OCI-LY7 (cell line): Measurements from ENCODE around the gene CASP8. TPM values are rescaled to one million over a fixed set of nuclear protein-coding genes. Genes with fewer than 3 reads are reported as not detected.

Experiments
- BruUV-seq: library from RNA; stranded (reverse); fragments of 400-500 nt; replicated peaks from 2 replicates; lab custom pipeline; 2021; lab: Mats Ljungman, UMichigan
- CTCF ChIA-PET: fragments of 300-600 bp; sonication (Branson Sonifier 250); formaldehyde crosslinking; loops from one replicate; lab custom pipeline; 2022; ENCODE audit warnings: antibody characterized with exemption; ENCODE audit not compliant: unreplicated experiment; lab: Charles Lee
- POLR2A ChIA-PET: fragments of 300-600 bp; sonication (Branson Sonifier 250); formaldehyde crosslinking; loops from one replicate; lab custom pipeline; 2022; ENCODE audit warnings: antibody characterized with exemption; lab: Charles Lee
- DNase-seq: peaks from one replicate; pipeline ENCODE4 v3.0.0-alpha.2; 2015; ENCODE audit warnings: low spot score
- H2AFZ ChIP-seq: fragments of 200-600 bp; sonication (generic), shearing (Covaris generic); 2 replicates; pipeline ENCODE4 v1.6.1; 2014; ENCODE audit warnings: mild to moderate bottlenecking, antibody characterized with exemption, low read length, moderate library complexity
- H3K27ac ChIP-seq: fragments of 200-600 bp; sonication (generic); 2 replicates; pipeline ENCODE4 v1.5.1; 2014; ENCODE audit warnings: mixed run types, low read depth, mild to moderate bottlenecking, moderate library complexity, low read length, inconsistent platforms; ENCODE audit not compliant: poor library complexity, severe bottlenecking
- H3K36me3 ChIP-seq: fragments of 200-600 bp; sonication (generic); 2 replicates; pipeline ENCODE4 v1.6.1; 2014; ENCODE audit warnings: mild to moderate bottlenecking, antibody characterized with exemption, low read length, moderate library complexity, mixed read lengths; ENCODE audit not compliant: insufficient read depth
- H3K4me1 ChIP-seq: fragments of 200-600 bp; sonication (generic); 2 replicates; pipeline ENCODE4 v1.5.1; 2014; ENCODE audit warnings: mild to moderate bottlenecking, low read length; ENCODE audit not compliant: insufficient read depth, poor library complexity, severe bottlenecking
- H3K4me2 ChIP-seq: fragments of 200-600 bp; sonication (generic); 2 replicates; pipeline ENCODE4 v1.6.1; 2014; ENCODE audit warnings: mild to moderate bottlenecking, low read length
- H3K4me3 ChIP-seq: fragments of 200-600 bp; sonication (generic); 2 replicates; pipeline ENCODE4 v1.5.1; 2014; ENCODE audit warnings: mild to moderate bottlenecking, low read depth, low read length; ENCODE audit not compliant: poor library complexity, severe bottlenecking
- H3K79me2 ChIP-seq: fragments of 200-600 bp; sonication (generic); 2 replicates; pipeline ENCODE4 v1.6.1; 2016; ENCODE audit warnings: low read depth, mild to moderate bottlenecking, low read length, moderate library complexity, mixed read lengths; ENCODE audit not compliant: insufficient read depth
- H3K9me2 ChIP-seq: fragments of 200-600 bp; sonication (generic); 2 replicates; pipeline ENCODE4 v1.6.1; 2016; ENCODE audit warnings: mild to moderate bottlenecking, low read length, mixed read lengths; ENCODE audit not compliant: insufficient read depth
- H3K9me3 ChIP-seq: fragments of 200-600 bp; sonication (generic); 2 replicates; pipeline ENCODE4 v1.6.1; 2014; ENCODE audit warnings: mild to moderate bottlenecking, mixed run types, low read length, mixed read lengths
- H4K20me1 ChIP-seq: fragments of 200-600 bp; sonication (generic); 2 replicates; pipeline ENCODE4 v1.6.1; 2014; ENCODE audit warnings: mild to moderate bottlenecking, antibody characterized with exemption, low read length, moderate library complexity, mixed read lengths; ENCODE audit not compliant: insufficient read depth
- CTCF ChIP-seq: fragments of 200-600 bp; sonication (generic); conservative IDR thresholded peaks from 2 replicates; pipeline ENCODE4 v1.5.1; 2014; ENCODE audit warnings: mild to moderate bottlenecking, antibody characterized with exemption, low read length, moderate library complexity, mixed read lengths
- EZH2phosphoT487 ChIP-seq: fragments of 200-600 bp; sonication (generic); IDR thresholded peaks from 2 replicates; pipeline ENCODE4 v1.6.1; 2018; ENCODE audit warnings: low read depth, borderline replicate concordance, mild to moderate bottlenecking, mixed run types, antibody characterized with exemption, low read length, moderate library complexity, mixed read lengths
- intact Hi-C: fragments of 100-400 bp; cut with micrococcal nuclease; formaldehyde crosslinking; loops from one replicate; pipeline ENCODE4 v1.10.0; 2022; ENCODE audit not compliant: unreplicated experiment
- total RNA-seq, 2 experiments: library from RNA; depleted of rRNA in 1 of 2; stranded (reverse); fragments of >200 nt in 1 of 2; shearing (Covaris generic) in 1 of 2; gene quantifications; 2 replicates each; pipeline ENCODE4 v1.2.3, GENCODE V29; 2014 to 2022

Gene CASP8
- total RNA-seq, 2 experiments from 2014 or later: 32.4 to 34.7 TPM

DNA sequence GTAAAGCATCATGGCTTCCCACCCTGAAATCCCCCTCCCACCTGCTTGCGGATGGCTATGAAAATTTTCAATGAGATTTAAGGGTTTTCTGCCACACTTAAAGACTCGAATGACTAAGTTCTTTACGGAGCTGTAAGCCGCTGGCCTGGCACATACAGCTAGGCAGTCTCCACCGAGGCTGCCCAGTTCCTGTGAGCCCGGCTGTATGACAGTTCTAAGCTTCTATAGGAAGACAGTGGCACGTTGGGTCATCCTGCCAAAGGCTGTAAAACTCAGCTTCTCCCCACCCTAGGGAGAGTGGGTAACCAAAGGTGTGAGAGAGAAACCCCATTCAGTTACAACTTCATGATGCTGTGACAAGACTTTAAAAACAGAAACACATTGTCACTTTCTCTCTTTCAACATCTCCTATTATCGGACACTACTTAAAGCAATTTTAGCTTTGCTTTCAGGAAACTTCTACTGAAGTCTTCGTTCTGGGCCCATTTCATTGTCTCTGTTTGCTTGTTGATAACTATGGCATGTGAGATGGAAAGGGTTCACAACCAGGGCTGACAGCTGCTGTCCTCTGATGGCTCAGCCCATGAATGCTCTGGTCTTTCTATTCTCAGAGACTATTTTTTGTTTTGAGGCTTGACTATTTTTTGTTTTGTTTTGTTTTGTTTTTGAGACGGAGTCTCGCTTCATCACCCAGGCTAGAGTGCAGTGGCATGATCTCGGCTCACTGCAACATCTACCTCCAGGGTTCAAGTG lies 7.1 kb downstream of the CASP8 start:
- BruUV-seq: no TSS peak
- intact Hi-C loops: no loop called here
- peaks cover 30% of the 10 kb centered on the region for H3K79me2 ChIP-seq
- H2AFZ ChIP-seq: no peak overlapping the region
- H3K4me3 ChIP-seq: no peak overlapping the region
- H3K4me1 ChIP-seq: peaks cover 13% of the 10 kb centered on the region
- ChIA-PET CTCF (no interaction called here), POLR2A (interaction anchor here (0.6 to 1.2 kb wide), 2 partner anchors 18 to 36 kb away, joined by 3 read pairs; no protein-coding TSS in a partner anchor)
- DNase-seq: no peak
- H3K4me2 ChIP-seq: no peak overlapping the region
- H4K20me1 ChIP-seq: peaks cover 6% of the 10 kb centered on the region; the same call in 1 of the 2 replicates
- peaks cover 57% of the 10 kb centered on the region for H3K36me3 ChIP-seq
- TF ChIP-seq CTCF: no peak
- H3K9me3 ChIP-seq: no peaks in the 10 kb centered on the region
- no peaks in the 10 kb centered on the region for H3K9me2 ChIP-seq
- no peak overlapping the region for H3K27ac ChIP-seq

GRCh38 chr2:201269764-201270163 lies 9.4 kb downstream of the CASP8 start:
- intact Hi-C loops: no loop called here
- no peaks in the 10 kb centered on the region for H3K9me2 ChIP-seq
- H3K27ac ChIP-seq: no peak overlapping the region
- DNase-seq: no peak
- CTCF ChIA-PET: no interaction called here
- no peaks in the 10 kb centered on the region for H4K20me1 ChIP-seq
- no peak overlapping the region for H3K4me3 ChIP-seq
- H2AFZ ChIP-seq: no peak overlapping the region
- no peak overlapping the region for H3K4me2 ChIP-seq
- POLR2A ChIA-PET: interaction anchor here (0.7 to 1.5 kb wide), 5 partner anchors 9 to 189 kb away, joined by 3 to 5 read pairs (median 3); partner anchors contain the start of gene CASP8
- no peaks in the 10 kb centered on the region for H3K9me3 ChIP-seq
- H3K79me2 ChIP-seq: peaks cover 7% of the 10 kb centered on the region; the same call in 1 of the 2 replicates
- TF ChIP-seq EZH2phosphoT487 (no peak), CTCF (no peak)
- BruUV-seq: no TSS peak
- peaks cover 80% of the 10 kb centered on the region for H3K36me3 ChIP-seq
- H3K4me1 ChIP-seq: no peaks in the 10 kb centered on the region
